GM23248 (cell line): ENCODE data around the gene ORM1.

Source experiments
- EZH2 ChIP-seq: fragments of 200-600 bp; sonication (generic); IDR thresholded peaks from 2 replicates; pipeline ENCODE4 v1.6.1; 2018; ENCODE audit warnings: antibody characterized with exemption, mild to moderate bottlenecking; ENCODE audit not compliant: insufficient read depth, poor library complexity, severe bottlenecking
- EZH2phosphoT487 ChIP-seq: fragments of 200-600 bp; sonication (generic); IDR thresholded peaks from 2 replicates; pipeline ENCODE4 v1.6.1; 2018; ENCODE audit warnings: antibody characterized with exemption, moderate library complexity, mild to moderate bottlenecking, low read depth; ENCODE audit not compliant: insufficient read depth

- no peak for TF ChIP-seq EZH2
- no peak for TF ChIP-seq EZH2phosphoT487
Observed at GRCh38 chr9:114357911-114358328, 35.0 kb downstream of the ORM1 start.
